Activated naive CD8-positive, alpha-beta T cell treated with anti-CD3 and anti-CD28 coated beads, Interleukin-2, amount 50 U/mL, for 24 hours (primary cell): ENCODE measurements around the gene TUFM.
A peak's percentile ranks its signal among the peaks of the same experiment; 100 is the strongest.
"Not testable (repeated sequence)": the region's sequence is repeated elsewhere in the genome, so short reads cannot be mapped to it uniquely, and the experiment has no call there.

Experiments used
- ATAC-seq: fragments of 150-1000 bp; cut with Tn5 transposase; one replicate; pipeline ENCODE4 v1.10.0; 2021
- DNase-seq: peaks from one replicate; pipeline ENCODE4 v3.0.0; 2021
- H3K27ac Mint-ChIP-seq: one replicate; pipeline ENCODE4 v1.8.0; 2021; ENCODE audit warnings: mild to moderate bottlenecking, mixed read lengths
- H3K27me3 Mint-ChIP-seq: one replicate; pipeline ENCODE4 v1.8.0; 2021; ENCODE audit warnings: mixed read lengths
- H3K36me3 Mint-ChIP-seq: one replicate; pipeline ENCODE4 v1.8.0; 2021; ENCODE audit warnings: low read depth, mixed read lengths
- H3K4me1 Mint-ChIP-seq: one replicate; pipeline ENCODE4 v1.8.0; 2021; ENCODE audit warnings: mixed read lengths
- H3K4me3 Mint-ChIP-seq: one replicate; pipeline ENCODE4 v1.8.0; 2021; ENCODE audit warnings: mild to moderate bottlenecking, moderate library complexity, mixed read lengths
- H3K9me3 Mint-ChIP-seq: one replicate; pipeline ENCODE4 v1.8.0; 2021; ENCODE audit warnings: mixed read lengths

The TUFM gene

GRCh38 chr16:28846080-28846932 lies at the start of gene TUFM:
TUFM (minus strand) TSS chr16:28846348; CDS start chr16:28846269, 79 bp downstream.
- ATAC-seq (peak; percentile 97), DNase-seq (peak; percentile 99)
- Mint-ChIP-seq H3K9me3 (no peaks in the 10 kb centered on the region), H3K27ac (peak within 1 kb of the TSS; percentile 95), H3K27me3 (no peaks in the 10 kb centered on the region), H3K4me1 (peaks cover 29% of the 10 kb centered on the region), H3K36me3 (peaks cover 38% of the 10 kb centered on the region), H3K4me3 (peak within 1 kb of the TSS; percentile 97)

GRCh38 chr16:28895609-28896008 lies 49.5 kb upstream of the TUFM start:
- ATAC-seq: no peak
- Mint-ChIP-seq H3K4me1 (no peaks in the 10 kb centered on the region), H3K36me3 (no peaks in the 10 kb centered on the region), H3K9me3 (no peaks in the 10 kb centered on the region), H3K27ac (no peak overlapping the region), H3K4me3 (no peak overlapping the region), H3K27me3 (no peaks in the 10 kb centered on the region)
- no peak for DNase-seq

GRCh38 chr16:28893291-28893690 lies 47.1 kb upstream of the TUFM start:
- DNase-seq: no peak
- no peaks in the 10 kb centered on the region for H3K9me3 Mint-ChIP-seq
- H3K4me3 Mint-ChIP-seq: no peak overlapping the region
- ATAC-seq: no peak
- no peaks in the 10 kb centered on the region for H3K36me3 Mint-ChIP-seq
- no peaks in the 10 kb centered on the region for H3K4me1 Mint-ChIP-seq
- no peak overlapping the region for H3K27ac Mint-ChIP-seq
- no peaks in the 10 kb centered on the region for H3K27me3 Mint-ChIP-seq

- Mint-ChIP-seq H3K9me3 (no peaks in the 10 kb centered on the region), H3K4me1 (no peaks in the 10 kb centered on the region), H3K27ac (no peak overlapping the region), H3K27me3 (no peaks in the 10 kb centered on the region), H3K4me3 (no peak overlapping the region), H3K36me3 (no peaks in the 10 kb centered on the region)
- DNase-seq: no peak
- ATAC-seq: no peak
These were observed 46.1 kb upstream of the TUFM start for GRCh38 chr16:28891964-28892890.

- not testable (repeated sequence) for ATAC-seq, DNase-seq, H3K9me3 Mint-ChIP-seq, H3K36me3 Mint-ChIP-seq, H3K27me3 Mint-ChIP-seq, H3K4me3 Mint-ChIP-seq, H3K27ac Mint-ChIP-seq, H3K4me1 Mint-ChIP-seq
These were observed 44.2 kb upstream of the TUFM start for GRCh38 chr16:28890355-28890754.

- no peaks in the 10 kb centered on the region for H3K4me1 Mint-ChIP-seq
- H3K27ac Mint-ChIP-seq: no peak overlapping the region
- peaks cover 2% of the 10 kb centered on the region for H3K27me3 Mint-ChIP-seq
- no peak for DNase-seq
- H3K9me3 Mint-ChIP-seq: no peaks in the 10 kb centered on the region
- ATAC-seq: no peak
- no peaks in the 10 kb centered on the region for H3K36me3 Mint-ChIP-seq
- H3K4me3 Mint-ChIP-seq: no peak overlapping the region
These were observed 40.8 kb upstream of the TUFM start for GRCh38 chr16:28886945-28887344.

- ATAC-seq: no peak
- H3K4me1 Mint-ChIP-seq: peaks cover 16% of the 10 kb centered on the region
- peaks cover 10% of the 10 kb centered on the region for H3K27me3 Mint-ChIP-seq
- DNase-seq: no peak
- no peak overlapping the region for H3K27ac Mint-ChIP-seq
- no peaks in the 10 kb centered on the region for H3K36me3 Mint-ChIP-seq
- H3K9me3 Mint-ChIP-seq: no peaks in the 10 kb centered on the region
- H3K4me3 Mint-ChIP-seq: no peak overlapping the region
These were observed 37.9 kb upstream of the TUFM start for GRCh38 chr16:28884045-28884444.

- H3K9me3 Mint-ChIP-seq: no peaks in the 10 kb centered on the region
- DNase-seq (no peak), ATAC-seq (no peak)
- H3K27ac Mint-ChIP-seq: no peak overlapping the region
- no peaks in the 10 kb centered on the region for H3K36me3 Mint-ChIP-seq
- peaks cover 21% of the 10 kb centered on the region for H3K4me1 Mint-ChIP-seq
- no peak overlapping the region for H3K4me3 Mint-ChIP-seq
- H3K27me3 Mint-ChIP-seq: peaks cover 10% of the 10 kb centered on the region
These were observed 37.3 kb upstream of the TUFM start for GRCh38 chr16:28883221-28883996.

GRCh38 chr16:28882551-28883160 lies 36.5 kb upstream of the TUFM start:
- Mint-ChIP-seq H3K4me3 (no peak overlapping the region), H3K27me3 (peaks cover 10% of the 10 kb centered on the region), H3K36me3 (no peaks in the 10 kb centered on the region), H3K27ac (no peak overlapping the region), H3K4me1 (peaks cover 21% of the 10 kb centered on the region), H3K9me3 (no peaks in the 10 kb centered on the region)
- ATAC-seq (no peak), DNase-seq (no peak)

- not testable (repeated sequence) for H3K9me3 Mint-ChIP-seq, H3K27ac Mint-ChIP-seq, H3K36me3 Mint-ChIP-seq, DNase-seq, ATAC-seq, H3K27me3 Mint-ChIP-seq
- Mint-ChIP-seq H3K4me3 (peak overlapping the region; percentile 5), H3K4me1 (peaks cover 21% of the 10 kb centered on the region)
These were observed 35.4 kb upstream of the TUFM start for GRCh38 chr16:28881565-28881964.

- no peaks in the 10 kb centered on the region for H3K36me3 Mint-ChIP-seq
- H3K4me3 Mint-ChIP-seq: peak overlapping the region; percentile 43
- no peak for ATAC-seq
- H3K27me3 Mint-ChIP-seq: peaks cover 10% of the 10 kb centered on the region
- no peak overlapping the region for H3K27ac Mint-ChIP-seq
- no peak for DNase-seq
- peaks cover 21% of the 10 kb centered on the region for H3K4me1 Mint-ChIP-seq
- H3K9me3 Mint-ChIP-seq: no peaks in the 10 kb centered on the region
These were observed 34.8 kb upstream of the TUFM start for GRCh38 chr16:28880955-28881354.

GRCh38 chr16:28880589-28880915 lies 34.4 kb upstream of the TUFM start:
- Mint-ChIP-seq H3K36me3 (no peaks in the 10 kb centered on the region), H3K4me1 (peaks cover 21% of the 10 kb centered on the region), H3K27ac (no peak overlapping the region), H3K27me3 (peaks cover 10% of the 10 kb centered on the region), H3K4me3 (peak overlapping the region; percentile 43), H3K9me3 (no peaks in the 10 kb centered on the region)
- ATAC-seq (no peak), DNase-seq (no peak)

GRCh38 chr16:28879841-28880588 lies 33.9 kb upstream of the TUFM start:
- Mint-ChIP-seq H3K27ac (peak overlapping the region; percentile 73), H3K9me3 (no peaks in the 10 kb centered on the region), H3K27me3 (peaks cover 10% of the 10 kb centered on the region), H3K36me3 (no peaks in the 10 kb centered on the region), H3K4me3 (peak overlapping the region; percentile 86), H3K4me1 (peaks cover 21% of the 10 kb centered on the region)
- ATAC-seq (peak; percentile 92), DNase-seq (peak; percentile 93)
